Measurements from ENCODE around the gene OTOG. TPM values are rescaled to one million over a fixed set of nuclear protein-coding genes. Genes with fewer than 3 reads are reported as not detected.

Gene OTOG
- polyA plus RNA-seq, 2 donors, result not detected

DNA sequence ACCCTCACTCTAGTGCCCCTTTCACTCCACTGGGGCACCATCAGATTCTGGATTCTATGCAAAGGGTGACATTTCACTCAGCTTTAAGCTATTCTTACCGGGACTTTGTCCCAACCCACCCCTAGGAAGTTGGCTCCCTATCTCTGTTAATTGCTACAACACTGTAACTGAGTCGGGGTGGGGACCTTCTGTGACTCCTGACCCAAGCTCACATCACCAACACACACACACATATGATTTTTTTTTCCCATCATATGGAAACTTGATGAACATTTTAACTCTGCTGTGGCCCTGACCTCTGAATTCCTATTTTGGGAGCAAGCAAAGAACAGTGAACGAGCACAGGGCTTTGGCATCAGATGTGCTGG, 19.4 kb upstream of the OTOG start:
- Histone ChIP-seq H3K27me3 (ENCODE audit: control insufficient read depth in 1 of 2, insufficient read depth in 2 of 2, low read length in 2 of 2) (no peaks in the 10 kb centered on the region), H3K9me3 (ENCODE audit: control insufficient read depth in 2 of 2, insufficient read depth in 1 of 2, low read depth in 1 of 2, low read length in 1 of 2) (no peaks in the 10 kb centered on the region), H3K4me1 (ENCODE audit: control insufficient read depth in 2 of 2, insufficient read depth in 2 of 2, low read length in 1 of 2) (peaks cover 0 to 2% of the 10 kb centered on the region in 2 donors), H3K36me3 (ENCODE audit: control insufficient read depth in 2 of 2, insufficient read depth in 2 of 2, low read length in 1 of 2) (no peaks in the 10 kb centered on the region), H3K4me3 (ENCODE audit: low read depth in 1 of 2, low read length in 2 of 2) (no peak overlapping the region), H3K27ac (ENCODE audit: low read depth in 2 of 2, low read length in 1 of 2) (no peak overlapping the region)
- WGBS, 2 donors, result 53 to 62% methylated on average over 3 of the region's 3 CpGs

DNA sequence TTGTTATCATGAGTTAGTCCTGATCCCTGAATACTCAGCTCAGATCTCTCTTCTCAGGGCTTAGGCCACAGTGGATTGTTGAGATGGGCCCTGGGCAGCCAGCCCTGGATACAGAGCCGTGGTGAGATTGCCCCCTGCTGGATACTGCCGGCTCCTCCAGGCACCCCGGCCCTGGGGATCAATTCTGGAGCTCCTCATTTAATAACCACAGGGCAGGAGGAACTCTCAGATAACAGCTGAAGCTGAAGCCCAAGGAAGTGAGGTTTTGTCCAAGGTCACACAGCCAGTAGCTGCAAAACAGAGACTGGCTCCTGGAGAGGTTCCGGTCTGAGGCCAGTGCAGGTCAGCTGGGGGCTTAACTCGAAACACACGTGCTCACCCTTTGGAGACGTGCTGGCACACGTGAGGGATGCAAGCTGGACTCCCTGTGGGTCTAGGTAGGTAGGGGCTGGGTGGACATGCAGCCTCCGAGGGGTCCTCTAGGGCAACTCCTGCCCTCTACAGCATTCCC, 18.8 kb upstream of the OTOG start:
- Histone ChIP-seq H3K36me3 (ENCODE audit: control insufficient read depth in 2 of 2, insufficient read depth in 2 of 2, low read length in 1 of 2) (no peaks in the 10 kb centered on the region), H3K27ac (ENCODE audit: low read depth in 2 of 2, low read length in 1 of 2) (no peak overlapping the region)
- WGBS, 2 donors, result 47 to 55% methylated on average over 9 of the region's 9 CpGs

GRCh38 chr11:17528906-17529843, 17.9 kb upstream of the OTOG start:
- H3K4me3 ChIP-seq (ENCODE audit: low read depth in 1 of 2, low read length in 2 of 2), result no peak overlapping the region
- no peak overlapping the region for H3K27ac ChIP-seq (ENCODE audit: low read depth in 2 of 2, low read length in 1 of 2)
- 74 to 77% methylated on average over 14 of the region's 14 CpGs for WGBS, 2 donors
- peaks cover 0 to 2% of the 10 kb centered on the region in 2 donors for H3K4me1 ChIP-seq (ENCODE audit: control insufficient read depth in 2 of 2, insufficient read depth in 2 of 2, low read length in 1 of 2)
- H3K9me3 ChIP-seq (ENCODE audit: control insufficient read depth in 2 of 2, insufficient read depth in 1 of 2, low read depth in 1 of 2, low read length in 1 of 2), result no peaks in the 10 kb centered on the region
- H3K27me3 ChIP-seq (ENCODE audit: control insufficient read depth in 1 of 2, insufficient read depth in 2 of 2, low read length in 2 of 2), result no peaks in the 10 kb centered on the region
- no peaks in the 10 kb centered on the region for H3K36me3 ChIP-seq (ENCODE audit: control insufficient read depth in 2 of 2, insufficient read depth in 2 of 2, low read length in 1 of 2)

More for the DNA sequence above, 18.8 kb upstream of the OTOG start:
- peaks cover 0 to 2% of the 10 kb centered on the region in 2 donors for H3K4me1 ChIP-seq (ENCODE audit: control insufficient read depth in 2 of 2, insufficient read depth in 2 of 2, low read length in 1 of 2)
- H3K4me3 ChIP-seq (ENCODE audit: low read depth in 1 of 2, low read length in 2 of 2), result no peak overlapping the region
- no peaks in the 10 kb centered on the region for H3K9me3 ChIP-seq (ENCODE audit: control insufficient read depth in 2 of 2, insufficient read depth in 1 of 2, low read depth in 1 of 2, low read length in 1 of 2)
- H3K27me3 ChIP-seq (ENCODE audit: control insufficient read depth in 1 of 2, insufficient read depth in 2 of 2, low read length in 2 of 2), result no peaks in the 10 kb centered on the region

GRCh38 chr11:17529844-17530185, 17.2 kb upstream of the OTOG start:
- Histone ChIP-seq H3K9me3 (ENCODE audit: control insufficient read depth in 2 of 2, insufficient read depth in 1 of 2, low read depth in 1 of 2, low read length in 1 of 2) (no peaks in the 10 kb centered on the region), H3K27me3 (ENCODE audit: control insufficient read depth in 1 of 2, insufficient read depth in 2 of 2, low read length in 2 of 2) (no peaks in the 10 kb centered on the region), H3K36me3 (ENCODE audit: control insufficient read depth in 2 of 2, insufficient read depth in 2 of 2, low read length in 1 of 2) (no peaks in the 10 kb centered on the region), H3K4me1 (ENCODE audit: control insufficient read depth in 2 of 2, insufficient read depth in 2 of 2, low read length in 1 of 2) (peaks cover 0 to 2% of the 10 kb centered on the region in 2 donors), H3K4me3 (ENCODE audit: low read depth in 1 of 2, low read length in 2 of 2) (no peak overlapping the region), H3K27ac (ENCODE audit: low read depth in 2 of 2, low read length in 1 of 2) (no peak overlapping the region)
- WGBS, 2 donors, result 86 to 87% methylated on average over 10 of the region's 10 CpGs

- Histone ChIP-seq H3K27ac (ENCODE audit: low read depth in 2 of 2, low read length in 1 of 2) (no peak overlapping the region), H3K9me3 (ENCODE audit: control insufficient read depth in 2 of 2, insufficient read depth in 1 of 2, low read depth in 1 of 2, low read length in 1 of 2) (no peaks in the 10 kb centered on the region), H3K4me3 (ENCODE audit: low read depth in 1 of 2, low read length in 2 of 2) (no peak overlapping the region), H3K36me3 (ENCODE audit: control insufficient read depth in 2 of 2, insufficient read depth in 2 of 2, low read length in 1 of 2) (no peaks in the 10 kb centered on the region), H3K27me3 (ENCODE audit: control insufficient read depth in 1 of 2, insufficient read depth in 2 of 2, low read length in 2 of 2) (no peaks in the 10 kb centered on the region), H3K4me1 (ENCODE audit: control insufficient read depth in 2 of 2, insufficient read depth in 2 of 2, low read length in 1 of 2) (peaks cover 0 to 2% of the 10 kb centered on the region in 2 donors)
- WGBS, 2 donors, result 76 to 77% methylated on average over 22 of the region's 22 CpGs
Observed at GRCh38 chr11:17531071-17531600, 15.9 kb upstream of the OTOG start.

DNA sequence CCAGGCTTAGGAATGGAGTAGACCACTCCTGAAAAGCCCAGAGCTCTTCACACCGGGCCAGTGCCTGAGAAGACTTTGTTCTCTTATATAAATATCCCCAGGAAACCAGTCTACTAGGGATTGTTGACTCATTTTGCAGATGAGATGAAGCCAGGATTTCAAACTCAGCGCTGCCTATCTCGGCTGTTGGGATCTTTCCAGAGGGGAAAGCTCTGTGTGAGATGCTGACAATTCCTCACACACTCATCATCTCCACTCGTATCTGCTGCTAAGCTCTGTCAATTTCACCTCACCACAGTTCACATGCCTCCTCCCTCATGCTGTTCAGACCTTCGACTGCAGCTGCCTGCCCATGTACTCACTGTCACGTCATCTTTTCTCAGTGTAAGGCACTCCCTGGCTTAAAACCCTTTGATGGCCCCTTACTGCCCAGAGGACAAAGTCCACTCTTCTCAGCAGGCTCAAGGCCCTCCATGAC, 15.4 kb upstream of the OTOG start:
- H3K4me3 ChIP-seq (ENCODE audit: low read depth in 1 of 2, low read length in 2 of 2), result no peak overlapping the region
- 41 to 42% methylated on average over 6 of the region's 6 CpGs for WGBS, 2 donors
- no peaks in the 10 kb centered on the region for H3K27me3 ChIP-seq (ENCODE audit: control insufficient read depth in 1 of 2, insufficient read depth in 2 of 2, low read length in 2 of 2)
- H3K9me3 ChIP-seq (ENCODE audit: control insufficient read depth in 2 of 2, insufficient read depth in 1 of 2, low read depth in 1 of 2, low read length in 1 of 2), result no peaks in the 10 kb centered on the region
- no peak overlapping the region for H3K27ac ChIP-seq (ENCODE audit: low read depth in 2 of 2, low read length in 1 of 2)
- H3K36me3 ChIP-seq (ENCODE audit: control insufficient read depth in 2 of 2, insufficient read depth in 2 of 2, low read length in 1 of 2), result no peaks in the 10 kb centered on the region
- peaks cover 0 to 2% of the 10 kb centered on the region in 2 donors for H3K4me1 ChIP-seq (ENCODE audit: control insufficient read depth in 2 of 2, insufficient read depth in 2 of 2, low read length in 1 of 2)

- Histone ChIP-seq H3K36me3 (ENCODE audit: control insufficient read depth in 2 of 2, insufficient read depth in 2 of 2, low read length in 1 of 2) (no peaks in the 10 kb centered on the region), H3K4me3 (ENCODE audit: low read depth in 1 of 2, low read length in 2 of 2) (no peak overlapping the region), H3K27me3 (ENCODE audit: control insufficient read depth in 1 of 2, insufficient read depth in 2 of 2, low read length in 2 of 2) (no peaks in the 10 kb centered on the region), H3K9me3 (ENCODE audit: control insufficient read depth in 2 of 2, insufficient read depth in 1 of 2, low read depth in 1 of 2, low read length in 1 of 2) (no peaks in the 10 kb centered on the region), H3K27ac (ENCODE audit: low read depth in 2 of 2, low read length in 1 of 2) (no peak overlapping the region), H3K4me1 (ENCODE audit: control insufficient read depth in 2 of 2, insufficient read depth in 2 of 2, low read length in 1 of 2) (peaks cover 0 to 2% of the 10 kb centered on the region in 2 donors)
- WGBS, 2 donors, result 76 to 77% methylated on average over 2 of the region's 2 CpGs
Observed at GRCh38 chr11:17532784-17533183, 14.3 kb upstream of the OTOG start.

GRCh38 chr11:17533341-17533740, 13.7 kb upstream of the OTOG start:
- H3K36me3 ChIP-seq (ENCODE audit: control insufficient read depth in 2 of 2, insufficient read depth in 2 of 2, low read length in 1 of 2), result no peaks in the 10 kb centered on the region
- no peak overlapping the region for H3K27ac ChIP-seq (ENCODE audit: low read depth in 2 of 2, low read length in 1 of 2)
- no peaks in the 10 kb centered on the region for H3K9me3 ChIP-seq (ENCODE audit: control insufficient read depth in 2 of 2, insufficient read depth in 1 of 2, low read depth in 1 of 2, low read length in 1 of 2)
- no peaks in the 10 kb centered on the region for H3K27me3 ChIP-seq (ENCODE audit: control insufficient read depth in 1 of 2, insufficient read depth in 2 of 2, low read length in 2 of 2)
- WGBS, 2 donors, result 86 to 87% methylated on average over 6 of the region's 6 CpGs
- H3K4me3 ChIP-seq (ENCODE audit: low read depth in 1 of 2, low read length in 2 of 2), result no peak overlapping the region
- H3K4me1 ChIP-seq (ENCODE audit: control insufficient read depth in 2 of 2, insufficient read depth in 2 of 2, low read length in 1 of 2), result peaks cover 0 to 2% of the 10 kb centered on the region in 2 donors

DNA sequence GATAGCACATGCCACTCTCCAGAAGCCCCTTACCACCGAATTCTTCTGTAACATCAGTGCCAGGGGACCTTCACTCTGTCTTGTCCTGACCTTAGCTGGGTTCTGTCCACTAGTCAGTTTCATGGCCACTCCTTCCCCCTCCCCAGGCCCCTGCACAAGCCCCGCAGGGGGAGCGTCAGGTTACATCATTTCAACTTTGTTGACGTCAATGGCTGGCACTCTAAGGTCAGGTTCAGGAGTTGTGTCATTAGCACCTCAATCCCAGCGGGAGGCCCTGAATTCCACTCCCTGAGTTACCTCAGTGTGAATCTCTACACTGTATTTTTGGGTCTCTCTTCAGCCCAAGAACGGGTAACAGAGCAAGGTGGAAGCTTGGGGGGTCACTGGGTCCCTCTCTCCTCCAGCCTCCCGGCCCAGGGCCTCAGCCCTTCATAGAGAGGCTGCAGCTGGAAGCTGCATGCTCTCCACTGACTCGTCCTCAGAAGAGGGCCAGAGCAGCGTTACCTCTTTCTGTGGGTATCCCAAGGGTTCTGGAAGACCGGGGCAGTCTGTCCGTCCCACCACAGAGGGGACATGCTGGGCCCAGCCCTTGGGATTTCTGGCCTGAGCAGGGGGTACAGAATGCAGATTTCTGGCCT, 13.2 kb upstream of the OTOG start:
- Histone ChIP-seq H3K9me3 (ENCODE audit: control insufficient read depth in 2 of 2, insufficient read depth in 1 of 2, low read depth in 1 of 2, low read length in 1 of 2) (no peaks in the 10 kb centered on the region), H3K36me3 (ENCODE audit: control insufficient read depth in 2 of 2, insufficient read depth in 2 of 2, low read length in 1 of 2) (no peaks in the 10 kb centered on the region), H3K4me1 (ENCODE audit: control insufficient read depth in 2 of 2, insufficient read depth in 2 of 2, low read length in 1 of 2) (peaks cover 0 to 2% of the 10 kb centered on the region in 2 donors), H3K27ac (ENCODE audit: low read depth in 2 of 2, low read length in 1 of 2) (no peak overlapping the region), H3K27me3 (ENCODE audit: control insufficient read depth in 1 of 2, insufficient read depth in 2 of 2, low read length in 2 of 2) (no peaks in the 10 kb centered on the region), H3K4me3 (ENCODE audit: low read depth in 1 of 2, low read length in 2 of 2) (no peak overlapping the region)
- WGBS, 2 donors, result 73 to 76% methylated on average over 11 of the region's 11 CpGs

Data from esophagus (tissue), 2 donors.